Neural crest cell (in vitro differentiated cells): Measurements from ENCODE around the gene KISS1. TPM values are rescaled to one million over a fixed set of nuclear protein-coding genes. Genes with fewer than 3 reads are reported as not detected.
A peak's percentile ranks its signal among the peaks of the same experiment; 100 is the strongest.

ENCODE experiments used
- DNase-seq: peaks from one replicate; pipeline ENCODE4 v3.0.0; 2021; ENCODE audit warnings: low read depth, mixed read lengths, low spot score
- H3K27ac Mint-ChIP-seq: one replicate; pipeline ENCODE4 v1.8.0; 2021; ENCODE audit warnings: mild to moderate bottlenecking, mixed read lengths; ENCODE audit not compliant: unreplicated experiment
- H3K27me3 Mint-ChIP-seq: 2 replicates; pipeline ENCODE4 v1.8.0; 2021; ENCODE audit warnings: low read depth, mild to moderate bottlenecking, mixed read lengths
- H3K36me3 Mint-ChIP-seq: 2 replicates; pipeline ENCODE4 v1.8.0; 2021; ENCODE audit warnings: low read depth, mild to moderate bottlenecking, mixed read lengths
- H3K4me1 Mint-ChIP-seq: 2 replicates; pipeline ENCODE4 v1.8.0; 2021; ENCODE audit warnings: mixed read lengths
- H3K4me3 Mint-ChIP-seq: one replicate; pipeline ENCODE4 v1.8.0; 2021; ENCODE audit warnings: mild to moderate bottlenecking, mixed read lengths
- H3K9me3 Mint-ChIP-seq: 2 replicates; pipeline ENCODE4 v1.8.0; 2021; ENCODE audit warnings: mixed read lengths
- total RNA-seq: library from RNA; stranded (reverse); gene quantifications from 2 replicates; pipeline ENCODE4 v1.2.1, GENCODE V29; 2021
- TF ChIP-seq, protein P1 (sequence below): fragments of 200-600 bp; sonication (generic); conservative IDR thresholded peaks from 2 replicates; pipeline ENCODE4 v1.5.0; 2021; ENCODE audit warnings: antibody characterized with exemption, mild to moderate bottlenecking

Gene KISS1
- total RNA-seq, 1 donor from 2014 or later, result not detected

DNA sequence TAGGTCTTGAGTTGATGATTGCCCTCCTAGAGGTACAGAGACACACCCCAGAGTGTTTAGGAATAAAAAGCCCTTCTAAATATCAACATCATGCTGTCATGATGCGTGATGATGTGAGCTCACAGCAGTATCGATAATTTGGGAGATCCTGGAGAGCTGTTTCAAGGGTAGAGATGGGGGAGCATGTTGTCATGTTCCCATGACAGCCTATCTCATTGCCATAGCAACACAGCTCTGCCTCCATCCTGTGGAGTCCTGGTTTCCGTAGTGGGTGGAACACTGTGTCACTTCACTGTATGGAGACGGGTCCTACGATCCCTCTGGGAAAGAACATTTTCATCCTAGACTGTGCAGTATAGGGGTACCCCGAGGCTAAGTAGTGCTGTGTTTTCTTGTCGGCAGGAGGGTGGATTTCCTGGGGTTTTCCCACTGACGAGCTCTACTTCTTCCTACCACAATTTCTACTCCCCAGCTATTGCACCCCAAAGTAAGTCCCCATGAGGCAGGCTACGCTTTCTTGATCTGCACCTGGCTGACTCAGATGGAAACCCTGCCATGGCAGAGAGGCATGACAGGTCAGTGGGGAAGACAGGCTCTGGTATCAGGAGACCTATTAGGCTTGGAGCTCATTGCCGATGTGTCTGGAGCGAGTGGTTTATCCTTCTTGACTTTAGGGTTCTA, 7.2 kb downstream of the KISS1 start:
- TF ChIP-seq, protein P1, sequence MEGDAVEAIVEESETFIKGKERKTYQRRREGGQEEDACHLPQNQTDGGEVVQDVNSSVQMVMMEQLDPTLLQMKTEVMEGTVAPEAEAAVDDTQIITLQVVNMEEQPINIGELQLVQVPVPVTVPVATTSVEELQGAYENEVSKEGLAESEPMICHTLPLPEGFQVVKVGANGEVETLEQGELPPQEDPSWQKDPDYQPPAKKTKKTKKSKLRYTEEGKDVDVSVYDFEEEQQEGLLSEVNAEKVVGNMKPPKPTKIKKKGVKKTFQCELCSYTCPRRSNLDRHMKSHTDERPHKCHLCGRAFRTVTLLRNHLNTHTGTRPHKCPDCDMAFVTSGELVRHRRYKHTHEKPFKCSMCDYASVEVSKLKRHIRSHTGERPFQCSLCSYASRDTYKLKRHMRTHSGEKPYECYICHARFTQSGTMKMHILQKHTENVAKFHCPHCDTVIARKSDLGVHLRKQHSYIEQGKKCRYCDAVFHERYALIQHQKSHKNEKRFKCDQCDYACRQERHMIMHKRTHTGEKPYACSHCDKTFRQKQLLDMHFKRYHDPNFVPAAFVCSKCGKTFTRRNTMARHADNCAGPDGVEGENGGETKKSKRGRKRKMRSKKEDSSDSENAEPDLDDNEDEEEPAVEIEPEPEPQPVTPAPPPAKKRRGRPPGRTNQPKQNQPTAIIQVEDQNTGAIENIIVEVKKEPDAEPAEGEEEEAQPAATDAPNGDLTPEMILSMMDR, result no peak
- H3K4me1 Mint-ChIP-seq, result peaks cover 7% of the 10 kb centered on the region
- H3K27ac Mint-ChIP-seq, result no peak overlapping the region
- H3K4me3 Mint-ChIP-seq, result no peak overlapping the region
- DNase-seq, result no peak
- peaks cover 93% of the 10 kb centered on the region for H3K27me3 Mint-ChIP-seq
- no peaks in the 10 kb centered on the region for H3K9me3 Mint-ChIP-seq
- H3K36me3 Mint-ChIP-seq, result no peaks in the 10 kb centered on the region

DNA sequence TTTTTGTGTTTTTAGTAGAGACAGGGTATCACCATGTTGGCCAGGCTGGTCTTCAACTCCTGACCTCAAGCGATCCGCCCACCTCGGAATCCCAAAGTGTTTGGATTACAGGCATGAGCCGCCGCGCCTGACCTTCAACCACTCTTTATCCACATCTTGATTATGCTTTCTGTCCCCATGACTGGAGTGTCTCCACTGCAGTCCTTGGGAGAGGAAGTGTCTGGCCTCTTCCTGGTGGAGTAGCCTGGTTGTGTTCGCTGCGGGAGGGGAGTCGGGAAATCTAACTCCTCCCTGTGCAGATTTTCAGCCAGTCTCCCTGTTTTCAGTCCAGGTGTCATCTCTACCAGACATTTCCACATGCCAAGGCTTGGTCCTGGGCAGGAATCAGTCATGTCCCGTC, 9.7 kb downstream of the KISS1 start:
- TF ChIP-seq, protein P1, result no peak
- peaks cover 7% of the 10 kb centered on the region for H3K4me1 Mint-ChIP-seq
- H3K36me3 Mint-ChIP-seq, result no peaks in the 10 kb centered on the region
- H3K27me3 Mint-ChIP-seq, result peaks cover 80% of the 10 kb centered on the region
- H3K27ac Mint-ChIP-seq, result no peak overlapping the region
- DNase-seq, result no peak
- no peaks in the 10 kb centered on the region for H3K9me3 Mint-ChIP-seq
- H3K4me3 Mint-ChIP-seq, result no peak overlapping the region

DNA sequence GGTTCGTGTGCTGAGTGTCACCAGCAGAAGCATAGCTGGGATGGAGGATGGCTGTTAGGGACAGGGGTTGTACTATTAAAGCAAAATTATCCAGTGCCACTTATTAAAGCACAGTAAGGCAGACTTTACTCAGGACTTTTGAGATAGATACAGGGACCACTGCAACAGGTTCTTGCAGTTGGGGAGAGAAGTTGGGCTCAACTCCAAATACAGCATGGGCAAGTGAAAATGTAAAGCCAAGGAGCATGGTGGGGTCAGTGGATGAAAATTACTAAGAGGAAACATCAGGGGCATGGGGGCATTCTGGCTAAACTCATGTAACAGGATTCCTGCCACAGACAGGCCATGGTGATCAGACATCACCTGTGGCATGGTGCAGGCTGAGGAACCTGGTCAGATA, 15.2 kb downstream of the KISS1 start:
- no peaks in the 10 kb centered on the region for H3K36me3 Mint-ChIP-seq
- TF ChIP-seq, protein P1, result no peak
- no peaks in the 10 kb centered on the region for H3K4me1 Mint-ChIP-seq
- H3K27ac Mint-ChIP-seq, result peak overlapping the region; percentile 30
- H3K4me3 Mint-ChIP-seq, result no peak overlapping the region
- no peak for DNase-seq
- peaks cover 58% of the 10 kb centered on the region for H3K27me3 Mint-ChIP-seq
- no peaks in the 10 kb centered on the region for H3K9me3 Mint-ChIP-seq

DNA sequence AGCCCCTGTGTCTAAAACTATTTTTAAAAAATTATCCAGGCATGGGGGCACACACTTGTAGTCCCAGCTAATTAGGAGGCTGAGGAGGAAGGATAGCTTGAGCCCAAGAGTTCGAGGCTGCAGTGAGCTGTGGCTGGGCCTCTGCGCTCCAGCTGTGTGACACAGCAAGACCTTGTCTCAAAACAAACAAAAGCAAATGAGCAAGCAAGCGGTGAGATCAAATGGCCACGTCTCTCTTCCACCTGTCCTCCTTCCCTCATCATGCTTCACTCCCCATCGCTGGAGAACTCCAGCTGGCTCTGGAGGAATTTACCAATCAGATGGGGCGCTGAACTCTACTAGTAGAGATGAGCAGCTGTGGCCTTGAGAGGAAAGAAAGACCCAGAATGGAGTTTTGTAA, 16.2 kb downstream of the KISS1 start:
- Mint-ChIP-seq H3K27me3 (peaks cover 49% of the 10 kb centered on the region), H3K9me3 (no peaks in the 10 kb centered on the region), H3K4me3 (no peak overlapping the region), H3K36me3 (no peaks in the 10 kb centered on the region), H3K4me1 (no peaks in the 10 kb centered on the region), H3K27ac (no peak overlapping the region)
- TF ChIP-seq, protein P1, result no peak
- DNase-seq, result no peak

DNA sequence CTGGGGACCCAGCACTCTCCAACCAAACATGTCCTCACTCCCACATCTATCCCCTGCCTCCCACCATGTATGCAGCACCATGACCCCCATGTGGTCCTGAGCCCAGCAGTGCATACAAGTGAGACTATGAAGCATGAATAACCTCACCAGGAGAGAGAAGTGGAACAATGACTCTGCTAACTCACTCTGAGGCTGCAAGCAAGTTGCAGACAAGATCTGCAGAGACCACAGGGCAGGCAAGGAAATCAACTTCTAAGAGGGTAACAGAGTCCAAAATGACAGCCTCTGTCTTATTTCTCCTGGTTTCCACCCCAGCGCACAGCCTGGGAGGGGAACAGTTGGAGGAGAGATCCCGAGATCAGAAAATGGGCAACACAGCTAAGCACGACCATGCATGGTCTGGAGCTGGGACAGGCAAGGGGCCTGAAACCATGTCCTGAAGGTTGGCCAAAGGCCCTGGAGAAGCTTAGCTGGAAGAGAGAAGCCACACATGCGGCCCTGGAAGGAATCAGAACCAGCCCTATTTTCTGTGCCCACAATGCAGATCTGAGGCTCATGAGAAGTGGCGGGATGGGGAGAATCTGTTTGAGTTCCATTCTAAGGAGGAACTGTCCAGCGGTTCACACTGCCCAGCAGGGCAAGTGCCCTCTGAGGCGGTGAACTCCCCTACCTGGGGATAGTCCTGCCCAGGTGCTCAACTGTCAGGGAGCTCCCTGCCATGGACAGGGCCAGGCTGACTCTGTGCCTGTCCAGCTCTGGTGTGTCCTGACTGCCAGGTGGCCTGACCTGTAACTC, 17.6 kb downstream of the KISS1 start:
- peaks cover 44% of the 10 kb centered on the region for H3K27me3 Mint-ChIP-seq
- TF ChIP-seq, protein P1, result no peak
- H3K4me1 Mint-ChIP-seq, result no peaks in the 10 kb centered on the region
- DNase-seq, result no peak
- H3K9me3 Mint-ChIP-seq, result no peaks in the 10 kb centered on the region
- H3K4me3 Mint-ChIP-seq, result no peak overlapping the region
- no peak overlapping the region for H3K27ac Mint-ChIP-seq
- no peaks in the 10 kb centered on the region for H3K36me3 Mint-ChIP-seq
